Stimulated activated CD4-positive, alpha-beta T cell treated with anti-CD3 and anti-CD28 coated beads, Interleukin-1b, Interleukin-23, amount 100 ng/mL, for 4 hours (primary cell): ENCODE data around the gene LRFN2.

Experiments used
- DNase-seq, 2 donors: peaks; one replicate each; pipeline ENCODE4 v3.0.0-alpha.2; 2020; ENCODE audit warnings: low read depth in 2 of 2

LRFN2 gene

DNA sequence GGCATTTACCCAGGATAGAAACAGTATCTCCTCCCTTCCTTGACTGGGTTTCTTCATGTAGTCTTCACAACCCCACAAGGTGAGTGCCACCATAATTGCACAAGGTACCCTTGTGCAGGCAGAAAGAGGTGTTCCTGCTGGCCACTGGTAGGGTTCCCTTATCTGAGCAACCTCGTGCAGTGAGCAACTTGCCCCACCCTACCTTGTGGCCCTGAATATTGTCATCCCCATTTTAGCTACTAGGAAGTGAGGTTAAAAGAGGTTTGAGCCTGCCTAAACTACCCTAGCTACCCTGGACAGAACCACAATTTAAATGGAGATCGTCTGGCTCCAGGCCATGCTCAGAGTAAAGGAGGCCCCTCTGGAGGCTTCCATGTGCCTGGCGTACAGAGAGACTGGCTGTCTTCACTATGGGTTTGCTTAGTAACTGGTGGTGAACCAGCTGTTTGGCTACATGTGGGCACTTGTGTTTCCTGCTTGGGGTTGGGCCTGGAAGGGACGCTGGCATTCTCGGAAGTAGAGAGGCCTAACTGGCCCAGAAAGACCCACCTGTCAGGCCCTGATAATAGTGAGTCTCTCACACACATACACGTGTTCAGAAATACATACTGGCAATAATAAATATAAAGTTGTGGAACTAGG is 148.8 kb downstream of the LRFN2 start:
- DNase-seq: no peak

DNA sequence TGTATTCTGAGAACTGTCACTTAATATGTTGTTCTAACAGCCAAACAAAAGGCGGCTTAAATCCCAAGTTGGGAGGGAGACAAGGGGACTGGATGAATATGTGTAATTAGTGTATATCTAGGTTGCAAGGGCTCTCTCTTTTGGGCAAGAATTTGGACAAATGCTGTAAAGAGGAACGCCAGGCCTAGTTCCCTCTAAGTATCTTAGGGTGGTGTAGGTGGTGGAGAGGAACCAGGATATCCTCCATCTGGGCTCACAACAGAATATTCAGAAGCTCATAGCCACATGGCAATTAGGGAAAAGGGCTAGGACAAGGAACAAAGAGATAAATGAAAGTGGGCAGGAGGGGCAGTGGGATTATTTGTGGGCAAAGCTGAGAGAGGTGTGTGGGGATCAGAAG is 149.5 kb downstream of the LRFN2 start:
- DNase-seq: no peak

DNA sequence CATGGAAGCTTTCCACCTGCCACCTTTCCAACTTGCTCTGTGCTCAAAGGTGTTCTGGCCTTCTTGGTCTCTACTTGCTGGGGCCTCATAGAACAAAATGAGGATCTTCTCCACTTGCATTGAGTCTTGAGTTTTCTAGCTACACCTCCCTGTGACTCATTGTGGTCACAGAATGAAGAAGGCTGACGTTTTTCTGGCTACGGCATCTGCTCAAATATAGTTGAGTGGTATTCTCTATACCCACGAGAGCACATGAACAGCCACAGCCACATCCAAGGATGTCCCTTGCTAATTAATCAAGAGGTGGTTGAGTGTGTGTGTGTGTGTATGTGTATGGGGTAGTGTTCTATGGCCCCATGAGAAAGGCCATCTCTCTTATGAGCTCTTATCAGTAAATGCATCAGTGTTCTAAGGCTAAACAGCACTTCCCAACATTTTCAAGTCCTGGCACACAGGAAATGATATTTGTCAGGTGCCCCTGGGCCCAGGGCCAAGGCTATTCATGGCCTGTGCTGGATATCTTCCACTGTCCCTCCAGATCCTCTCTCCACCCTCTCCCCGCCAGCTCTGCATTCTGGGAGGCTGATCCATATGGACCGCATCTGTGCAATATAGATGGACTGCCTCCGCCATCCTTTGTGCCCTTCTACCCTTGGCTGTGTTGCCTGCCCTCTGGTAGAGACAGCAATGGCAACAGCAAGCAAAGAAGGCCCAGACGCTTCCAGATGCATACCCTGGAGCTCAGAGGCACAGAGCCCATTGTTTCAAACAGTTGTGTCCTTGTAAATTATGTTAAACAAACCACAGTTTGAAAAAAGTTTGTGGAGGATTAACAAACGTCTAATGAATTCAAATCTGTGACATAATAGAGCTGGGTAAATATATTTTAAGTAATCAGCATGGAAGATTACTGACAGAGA is 150.2 kb downstream of the LRFN2 start:
- DNase-seq: no peak

DNA sequence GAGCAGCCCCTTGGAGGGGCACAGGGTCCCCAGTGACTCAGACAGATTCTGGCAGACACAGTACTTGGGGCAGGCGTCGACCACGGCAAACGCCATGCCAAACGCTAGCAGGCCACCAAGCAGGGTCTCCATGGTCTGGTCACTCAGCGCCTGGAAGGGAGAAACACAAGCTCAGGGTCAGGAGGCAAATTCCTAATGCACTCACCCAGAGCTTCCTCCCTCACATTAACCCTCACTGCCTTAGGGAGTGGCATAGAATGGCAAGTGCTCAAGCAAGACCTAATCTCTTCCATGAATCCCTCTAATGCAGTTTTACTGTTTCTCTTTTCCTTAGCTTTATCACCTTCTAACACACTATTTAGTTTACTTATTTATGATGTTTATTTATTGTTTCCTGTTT is 154.2 kb downstream of the LRFN2 start:
- DNase-seq: no peak

DNA sequence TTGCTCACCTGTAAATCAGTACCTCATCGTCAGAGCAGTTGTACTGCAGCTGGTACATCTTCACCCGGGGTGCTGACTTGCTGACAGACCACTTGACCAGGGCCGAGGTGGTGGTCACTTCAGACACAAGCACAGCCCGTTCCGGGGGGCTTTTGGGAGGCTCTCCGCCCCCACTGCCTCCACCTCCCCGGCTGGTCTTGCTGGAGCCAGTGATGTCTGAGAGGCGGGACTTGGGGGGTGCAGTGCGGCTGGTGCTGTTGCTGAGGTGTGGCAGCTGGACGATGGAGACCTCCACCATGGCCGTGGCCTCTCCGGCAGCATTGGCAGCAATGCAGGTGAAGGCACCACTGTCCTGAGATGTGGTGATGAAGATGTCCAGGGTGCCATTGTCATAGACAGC is 155.5 kb downstream of the LRFN2 start:
- DNase-seq: no peak

DNA sequence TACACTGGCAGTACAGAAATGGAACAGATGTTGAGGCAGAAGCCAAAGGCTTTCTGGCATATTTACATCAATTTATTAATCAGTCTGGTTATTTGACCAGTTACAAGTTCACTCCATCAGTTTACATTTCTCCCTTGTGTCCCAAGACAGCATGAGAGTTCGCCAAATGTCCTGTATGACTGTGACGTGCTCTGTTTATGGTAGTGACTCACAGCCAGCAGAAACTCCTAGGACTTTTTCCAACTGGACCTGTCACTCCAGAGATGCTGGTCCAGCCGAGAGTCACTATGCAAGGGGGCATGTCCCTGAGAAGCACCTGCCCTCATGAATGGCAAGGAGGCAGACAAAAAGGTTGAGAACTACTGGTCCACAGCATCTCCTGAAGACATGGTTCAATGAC is 160.0 kb downstream of the LRFN2 start:
- no peak for DNase-seq

DNA sequence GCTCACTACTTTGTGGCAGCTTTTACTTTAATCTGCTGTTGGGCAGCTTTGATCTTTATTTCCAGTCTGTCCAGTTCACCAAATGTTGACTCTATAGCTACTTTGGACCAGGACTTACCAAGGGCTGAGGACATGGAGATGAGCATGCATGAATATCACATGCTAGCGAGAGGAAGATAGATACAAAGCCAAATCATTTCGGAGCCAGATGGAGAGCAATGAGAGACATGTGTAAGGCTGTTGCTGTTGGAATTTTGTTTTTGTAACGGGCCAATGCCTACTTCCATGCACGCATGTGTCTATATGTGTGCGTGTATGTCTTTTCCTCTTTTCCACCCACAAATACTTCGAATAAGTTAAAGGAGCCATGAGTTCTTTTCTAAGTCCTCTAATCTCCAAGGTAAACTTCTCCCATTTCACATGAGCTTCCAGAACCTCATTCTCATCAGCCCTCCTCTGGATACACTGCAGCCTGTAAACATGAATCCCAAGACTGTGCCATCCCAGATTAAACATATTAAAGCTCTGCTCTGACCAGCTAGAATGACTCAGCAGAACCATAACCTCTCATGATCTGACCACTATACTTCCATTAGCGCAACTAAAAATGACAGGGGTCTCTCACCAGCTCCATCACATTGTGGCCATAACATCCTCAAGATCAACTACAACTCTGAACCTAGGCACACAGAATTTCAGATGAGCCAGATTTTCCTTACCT is 160.7 kb downstream of the LRFN2 start:
- no peak for DNase-seq

GRCh38 chr6:40425192-40425919 is 161.8 kb downstream of the LRFN2 start:
- DNase-seq: no peak

- no peak for DNase-seq
Measured at GRCh38 chr6:40422046-40422445, 165.1 kb downstream of the LRFN2 start.

- DNase-seq: no peak
Measured at GRCh38 chr6:40419946-40420728, 167.0 kb downstream of the LRFN2 start.

DNA sequence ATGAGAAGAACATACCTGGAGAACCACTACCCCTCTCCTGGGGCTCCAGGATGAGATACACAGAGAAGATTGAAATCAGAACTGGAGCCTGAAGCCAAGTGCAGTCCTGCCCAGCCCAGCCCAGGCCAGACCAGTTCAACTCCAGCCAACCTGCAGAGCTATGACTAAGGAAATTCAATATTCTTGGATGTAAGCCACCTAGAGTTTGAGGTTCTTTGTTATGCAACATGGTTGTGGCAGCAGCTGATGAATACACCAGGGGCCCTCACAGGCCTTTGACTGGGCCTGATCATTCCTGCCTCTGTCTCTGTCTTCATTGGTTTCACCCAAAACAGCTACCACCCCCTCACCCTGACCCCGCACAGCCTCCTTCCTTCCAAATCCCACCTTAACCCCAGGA is 167.8 kb downstream of the LRFN2 start:
- no peak for DNase-seq

- DNase-seq: no peak
Measured at GRCh38 chr6:40417031-40417430, 170.1 kb downstream of the LRFN2 start.

GRCh38 chr6:40414617-40415016 is 172.5 kb downstream of the LRFN2 start:
- DNase-seq: no peak

GRCh38 chr6:40413239-40413638 is 173.9 kb downstream of the LRFN2 start:
- no peak for DNase-seq

DNA sequence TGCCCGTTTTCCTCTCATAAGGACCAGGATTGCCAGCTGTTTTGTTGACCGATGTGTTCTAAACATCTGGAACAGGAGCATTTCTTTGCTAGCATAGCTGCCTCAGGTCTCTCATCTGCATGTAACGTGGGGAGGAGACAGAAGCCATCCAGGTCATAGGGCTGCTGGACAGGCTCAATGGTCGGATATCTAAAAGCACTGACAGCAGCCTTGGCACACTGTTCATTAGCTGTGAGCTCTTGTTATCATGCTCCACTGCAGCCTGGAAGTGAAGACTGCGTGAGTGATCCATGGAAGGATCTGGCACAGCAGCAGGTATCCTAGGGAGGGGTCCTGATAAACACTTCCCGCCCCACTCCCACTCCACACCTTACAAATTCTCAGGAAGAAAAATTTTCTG is 175.3 kb downstream of the LRFN2 start:
- DNase-seq: no peak

DNA sequence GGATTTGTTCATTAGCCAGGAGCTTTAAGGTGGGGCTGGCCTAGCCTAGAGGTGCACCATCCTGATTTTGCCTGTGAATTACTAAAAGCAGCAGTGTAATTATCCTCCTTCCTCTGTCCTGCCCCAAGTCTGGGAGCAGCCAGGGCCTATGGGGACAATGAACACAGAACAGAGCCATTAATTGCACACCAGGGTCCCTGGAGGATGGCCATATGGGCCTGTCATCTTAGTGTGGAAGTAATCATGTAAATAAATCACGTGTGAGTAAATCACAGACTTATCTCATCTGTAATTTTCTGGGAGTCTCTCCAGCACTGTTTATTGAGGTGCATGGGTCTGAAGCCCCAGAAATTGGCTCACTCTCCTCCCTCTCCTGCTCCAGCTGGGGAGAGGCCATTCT is 176.3 kb downstream of the LRFN2 start:
- no peak for DNase-seq

DNA sequence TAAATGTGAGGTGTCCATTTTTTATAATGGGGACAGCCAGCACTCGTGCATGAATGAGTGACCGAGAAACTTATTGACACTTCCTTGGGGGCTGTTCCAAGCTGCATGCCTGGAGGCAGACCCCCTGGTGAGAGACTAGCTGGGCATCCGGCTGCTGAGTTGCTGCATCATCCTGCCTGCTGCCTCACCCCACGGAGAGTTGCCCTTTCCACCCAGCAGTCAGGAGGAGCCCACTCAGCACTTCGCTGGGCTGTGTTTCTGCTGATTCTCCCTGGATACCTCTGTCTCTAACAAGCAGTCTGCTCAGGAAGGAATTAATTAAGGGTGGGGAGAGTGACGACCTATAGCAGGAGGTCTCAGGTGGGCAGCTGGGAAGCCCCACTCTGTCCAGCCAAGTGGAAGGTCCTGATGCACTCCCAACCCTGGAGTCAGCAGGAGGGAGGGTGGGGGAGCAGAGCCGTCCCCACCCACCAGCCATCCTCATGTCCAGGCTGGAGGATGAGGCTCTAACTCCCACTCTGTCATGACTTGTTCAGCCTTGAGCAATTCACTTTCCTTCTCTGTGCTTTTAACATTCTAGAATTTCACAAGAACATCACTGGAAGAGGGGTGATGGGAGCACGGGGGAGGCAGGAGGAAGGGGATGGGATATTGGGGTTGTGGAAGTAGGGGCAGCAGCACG is 177.3 kb downstream of the LRFN2 start:
- no peak for DNase-seq

- DNase-seq: no peak
Measured at GRCh38 chr6:40408786-40409542, 178.2 kb downstream of the LRFN2 start.

DNA sequence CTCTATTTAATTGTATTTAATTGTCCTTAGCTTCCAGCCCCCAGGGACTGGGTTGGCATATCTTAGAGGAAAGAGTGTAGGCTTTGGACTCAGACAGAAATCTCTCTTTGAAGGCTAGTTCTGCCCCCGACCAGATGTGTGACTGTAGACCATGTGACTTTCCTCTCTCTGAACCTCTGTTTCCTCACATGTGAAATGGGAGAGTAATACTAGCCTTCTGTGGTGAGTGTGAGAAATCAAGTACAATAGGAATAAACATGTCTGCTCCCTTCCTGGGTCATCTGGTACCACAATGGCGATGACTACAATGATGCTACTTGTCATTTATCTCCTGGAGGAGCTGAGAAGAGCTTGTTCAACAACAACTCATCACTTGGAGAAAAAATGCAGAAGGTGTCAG is 179.9 kb downstream of the LRFN2 start:
- DNase-seq: no peak

- no peak for DNase-seq
Measured at GRCh38 chr6:40406175-40406574, 181.0 kb downstream of the LRFN2 start.
